Measurements from ENCODE around the gene INAFM2. TPM values are rescaled to one million over a fixed set of nuclear protein-coding genes. Genes with fewer than 3 reads are reported as not detected.

The INAFM2 gene
- total RNA-seq (2014; rRNA removed; shearing (Covaris generic)) (1.1 and 3.3 TPM in 2 replicates), total RNA-seq (2022) (4.4 and 5.3 TPM in 2 replicates), Bru-seq, nascent RNA (percentile 40 among the genes with signal in this experiment), BruChase-seq, experiment 1, labeled RNA remaining after a 6-hour chase (percentile 36 among the genes with signal in this experiment), BruChase-seq, experiment 2, labeled RNA remaining after a 2-hour chase (percentile 54 among the genes with signal in this experiment)
- long read RNA-seq, partial matches to known transcripts: 0 of 2 reads
- long read RNA-seq, other reads (novel, unspliced or antisense): 0 of 2 reads

GRCh38 chr15:40323239-40323952 lies at the start of gene INAFM2:
INAFM2 (plus strand) TSS chr15:40323692; CDS start chr15:40324056, 364 bp downstream.
- no peak within 1 kb of the TSS for H2AFZ ChIP-seq (ENCODE audit: low read length)
- ChIA-PET CTCF (ENCODE audit: unreplicated experiment) (interaction anchor here (1.0 kb wide), 2 partner anchors 13 to 14 kb away, joined by 3 to 5 read pairs; no protein-coding TSS in a partner anchor), POLR2A (interaction anchor here (0.6 to 1.0 kb wide), 3 partner anchors 14 to 94 kb away, joined by 3 to 5 read pairs (median 4); no protein-coding TSS in a partner anchor)
- H3K9me2 ChIP-seq (ENCODE audit: insufficient read depth, low read length): no peaks in the 10 kb centered on the region
- no peak within 1 kb of the TSS for H3K27ac ChIP-seq (ENCODE audit: low read depth, low read length, poor library complexity, severe bottlenecking)
- no peaks in the 10 kb centered on the region for H3K79me2 ChIP-seq (ENCODE audit: insufficient read depth, low read depth, low read length)
- H3K9me3 ChIP-seq (ENCODE audit: low read length): no peaks in the 10 kb centered on the region
- DNase-seq (ENCODE audit: low spot score): peak; percentile 94
- peak within 1 kb of the TSS; percentile 64 for H3K4me2 ChIP-seq (ENCODE audit: low read length)
- no peaks in the 10 kb centered on the region for H3K36me3 ChIP-seq (ENCODE audit: insufficient read depth, low read length)
- H3K4me3 ChIP-seq (ENCODE audit: low read depth, low read length, poor library complexity, severe bottlenecking): peak within 1 kb of the TSS; percentile 65
- H3K4me1 ChIP-seq (ENCODE audit: insufficient read depth, low read length, poor library complexity, severe bottlenecking): peaks cover 6% of the 10 kb centered on the region
- H4K20me1 ChIP-seq (ENCODE audit: insufficient read depth, low read length): no peaks in the 10 kb centered on the region
- intact Hi-C loops (cut with micrococcal nuclease; ENCODE audit: unreplicated experiment): loop anchor here (1.0 to 5.0 kb wide), 3 partner anchors 99 to 541 kb away; partner anchors contain the start of gene FSIP1
- TF ChIP-seq EZH2phosphoT487 (IDR thresholded peaks at IDR 0.05; ENCODE audit: borderline replicate concordance, low read depth, low read length) (no peak), CTCF (conservative IDR thresholded peaks at IDR 0.05; ENCODE audit: low read length) (peak; percentile 66)
- no TSS peak for BruUV-seq (replicated peaks)

GRCh38 chr15:40274350-40275274 lies 48.9 kb upstream of the INAFM2 start:
- H3K9me3 ChIP-seq (ENCODE audit: low read length): no peaks in the 10 kb centered on the region
- no peaks in the 10 kb centered on the region; the same call in 1 of the 2 replicates for H3K36me3 ChIP-seq (ENCODE audit: insufficient read depth, low read length)
- H4K20me1 ChIP-seq (ENCODE audit: insufficient read depth, low read length): no peaks in the 10 kb centered on the region
- H2AFZ ChIP-seq (ENCODE audit: low read length): no peak overlapping the region
- H3K4me3 ChIP-seq (ENCODE audit: low read depth, low read length, poor library complexity, severe bottlenecking): no peak overlapping the region
- peak; percentile 88 for DNase-seq (ENCODE audit: low spot score)
- peaks cover 13% of the 10 kb centered on the region for H3K4me1 ChIP-seq (ENCODE audit: insufficient read depth, low read length, poor library complexity, severe bottlenecking)
- CTCF ChIA-PET (ENCODE audit: unreplicated experiment): interaction anchor here (0.7 to 1.3 kb wide), 5 partner anchors 15 to 229 kb away, joined by 3 to 7 read pairs (median 4); no protein-coding TSS in a partner anchor
- TF ChIP-seq EZH2phosphoT487 (IDR thresholded peaks at IDR 0.05; ENCODE audit: borderline replicate concordance, low read depth, low read length) (no peak), CTCF (conservative IDR thresholded peaks at IDR 0.05; ENCODE audit: low read length) (peak; percentile 100)
- no TSS peak for BruUV-seq (replicated peaks)
- no peaks in the 10 kb centered on the region for H3K79me2 ChIP-seq (ENCODE audit: insufficient read depth, low read depth, low read length)
- H3K9me2 ChIP-seq (ENCODE audit: insufficient read depth, low read length): no peaks in the 10 kb centered on the region
- POLR2A ChIA-PET: no interaction called here
- intact Hi-C loops (cut with micrococcal nuclease; ENCODE audit: unreplicated experiment): loop anchor here (1.0 to 5.0 kb wide), 5 partner anchors 57 to 487 kb away; partner anchors contain the start of gene BMF
- H3K27ac ChIP-seq (ENCODE audit: low read depth, low read length, poor library complexity, severe bottlenecking): no peak overlapping the region
- H3K4me2 ChIP-seq (ENCODE audit: low read length): no peak overlapping the region

All from OCI-LY7 (cell line).